ENCODE results near the gene RPH3AL.

RPH3AL gene

GRCh38 chr17:312476-313148 is 40.0 kb downstream of the RPH3AL start:
- no peak for FAIRE-seq
- TF ChIP-seq CTCF (IDR thresholded peaks at IDR 0.05; ENCODE audit: insufficient read depth, missing control alignments) = no peak
- no peak for DNase-seq (ENCODE audit: insufficient read length, low spot score)

GRCh38 chr17:311119-311782 is 41.4 kb downstream of the RPH3AL start:
- no peak for TF ChIP-seq CTCF (IDR thresholded peaks at IDR 0.05; ENCODE audit: insufficient read depth, missing control alignments)
- FAIRE-seq (no peak), DNase-seq (ENCODE audit: insufficient read length, low spot score) (no peak)

DNA sequence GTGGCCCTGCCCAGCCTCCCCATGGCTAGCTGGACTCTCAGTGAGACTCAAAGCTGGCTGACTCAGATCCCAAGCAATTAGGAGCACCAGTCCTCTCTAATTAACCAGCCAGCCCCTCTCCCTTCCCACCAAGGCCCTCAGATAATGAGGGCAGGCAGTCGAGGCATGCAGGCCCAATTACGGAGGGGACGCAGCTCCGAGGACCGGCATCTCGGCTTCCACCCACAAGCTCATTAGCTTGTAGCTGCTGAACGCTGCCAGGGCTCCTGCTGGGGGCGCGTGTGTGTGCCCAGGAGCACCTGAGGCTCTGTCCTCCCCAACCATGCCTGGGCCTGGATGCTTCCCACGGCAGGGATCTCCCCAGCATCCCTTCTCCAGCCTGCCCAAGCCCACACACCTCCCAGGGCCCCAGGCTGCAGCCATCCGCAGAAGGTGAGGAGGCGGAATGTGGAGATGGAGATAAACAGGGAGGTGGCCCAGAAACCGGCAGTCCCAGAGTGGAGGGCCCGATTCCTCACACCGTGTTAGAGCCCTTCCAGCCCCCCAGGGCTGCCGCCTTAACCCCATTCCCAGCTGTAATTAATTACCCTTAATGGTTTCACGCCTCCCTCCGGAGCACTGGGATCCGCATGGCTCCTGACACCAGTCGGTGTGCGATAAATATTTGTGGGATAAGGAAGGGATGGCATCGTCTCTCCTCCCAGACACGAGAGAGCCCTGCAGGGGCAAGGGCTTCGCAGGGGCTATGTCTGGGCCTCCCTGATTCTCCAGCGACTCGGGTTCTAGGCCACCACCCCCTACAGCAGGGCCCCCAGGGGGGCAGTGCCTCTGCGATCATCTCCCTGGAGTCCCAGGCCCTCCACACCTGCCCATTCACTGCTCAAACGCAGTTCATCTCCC is 42.2 kb downstream of the RPH3AL start:
- no peak for TF ChIP-seq CTCF (IDR thresholded peaks at IDR 0.05; ENCODE audit: insufficient read depth, missing control alignments)
- no peak for FAIRE-seq
- DNase-seq (ENCODE audit: insufficient read length, low spot score) = no peak

- FAIRE-seq = no peak
- no peak for TF ChIP-seq CTCF (IDR thresholded peaks at IDR 0.05; ENCODE audit: insufficient read depth, missing control alignments)
- no peak for DNase-seq (ENCODE audit: insufficient read length, low spot score)
These were observed 43.2 kb downstream of the RPH3AL start for GRCh38 chr17:309361-309888.

DNA sequence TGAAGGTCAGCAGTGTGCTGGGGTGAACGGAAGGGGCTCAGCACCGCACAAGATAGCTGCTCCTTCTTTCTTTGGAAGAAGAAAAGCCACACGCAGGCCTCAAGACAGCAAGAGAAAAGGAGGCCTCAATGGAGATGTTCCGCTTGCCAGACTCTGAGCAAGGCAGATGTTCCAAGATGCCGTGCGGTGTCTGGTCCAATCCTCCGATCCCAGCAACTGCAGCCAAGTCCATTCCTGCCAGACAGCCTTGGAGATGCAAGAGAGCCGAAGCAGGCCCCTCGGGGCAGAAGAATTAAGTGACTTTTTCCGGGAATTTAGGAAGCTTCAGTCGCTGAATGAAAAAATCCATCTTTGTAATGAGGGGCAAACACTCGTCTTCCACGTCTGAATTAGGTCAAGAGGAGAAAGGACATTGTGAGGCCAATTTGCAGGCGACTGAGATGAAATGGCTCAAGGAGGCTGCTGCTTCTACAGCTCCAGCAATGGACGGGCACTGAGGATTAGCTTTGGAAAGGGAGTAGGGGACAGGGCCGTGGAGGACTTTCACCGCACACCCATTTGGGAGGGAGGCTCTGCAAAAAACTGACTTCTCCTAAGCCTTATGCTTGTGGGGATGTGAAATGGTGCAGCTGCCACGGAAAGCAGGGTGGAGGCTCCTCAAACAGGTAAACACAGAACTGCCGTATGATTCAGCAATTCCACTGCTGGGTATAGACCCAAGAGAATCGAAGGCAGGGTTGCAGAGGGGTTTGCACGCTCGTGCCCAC is 44.7 kb downstream of the RPH3AL start:
- no peak for FAIRE-seq
- DNase-seq (ENCODE audit: insufficient read length, low spot score) = no peak
- no peak for TF ChIP-seq CTCF (IDR thresholded peaks at IDR 0.05; ENCODE audit: insufficient read depth, missing control alignments)

- FAIRE-seq (no peak), DNase-seq (ENCODE audit: insufficient read length, low spot score) (no peak)
- TF ChIP-seq CTCF (IDR thresholded peaks at IDR 0.05; ENCODE audit: insufficient read depth, missing control alignments) = no peak
These were observed 45.3 kb downstream of the RPH3AL start for GRCh38 chr17:307295-307691.
